Spinal cord (tissue), 10 donors: ENCODE measurements around the gene NAP1L5. TPM values are rescaled to one million over a fixed set of nuclear protein-coding genes. Genes with fewer than 3 reads are reported as not detected.

Experiments
- DNase-seq, 6 donors: peaks; one replicate each; pipeline versions ENCODE4 v3.0.0 to v3.0.0-alpha.2; 2013 to 2015; ENCODE audit warnings: low spot score in 6 of 6, low read depth in 4 of 6
- H3K27ac ChIP-seq: one replicate; pipeline ENCODE4 v1.5.1; 2013; ENCODE audit warnings: low read depth, low read length, control low read depth
- H3K27me3 ChIP-seq: one replicate; pipeline ENCODE4 v1.6.1; 2013; ENCODE audit warnings: low read length; ENCODE audit not compliant: control insufficient read depth, insufficient read depth
- H3K36me3 ChIP-seq: one replicate; pipeline ENCODE4 v1.6.1; 2013; ENCODE audit warnings: low read length; ENCODE audit not compliant: control insufficient read depth, insufficient read depth
- H3K4me1 ChIP-seq: one replicate; pipeline ENCODE4 v1.6.1; 2013; ENCODE audit warnings: low read length; ENCODE audit not compliant: control insufficient read depth, insufficient read depth
- H3K4me3 ChIP-seq: one replicate; pipeline ENCODE4 v1.5.1; 2013; ENCODE audit warnings: low read depth, low read length, control low read depth
- H3K9me3 ChIP-seq: one replicate; pipeline ENCODE4 v1.6.1; 2013; ENCODE audit warnings: low read length; ENCODE audit not compliant: control insufficient read depth, insufficient read depth
- WGBS: methylation state at CpG from one replicate; pipeline ENCODE4 v1.1.5; 2013; ENCODE audit warnings: missing lambda C conversion rate; ENCODE audit not compliant: insufficient coverage; 5-methylcytosine and 5-hydroxymethylcytosine counted together
- polyA plus RNA-seq, 2 donors: library from polyadenylated mRNA; unstranded; fragments of 120-200 nt; gene quantifications; one replicate each; pipeline ENCODE4 v1.2.1, GENCODE V29; 2013; ENCODE audit not compliant: insufficient read length in 2 of 2
- total RNA-seq, 2 donors: library from RNA; depleted of rRNA in 1 of 2; stranded (reverse); fragments of 120-200 nt in 1 of 2; fragments of >200 nt in 1 of 2; gene quantifications; one replicate each; pipeline versions ENCODE4 v1.2.3 to v1.2.4, GENCODE V29; 2013 to 2014
- donor health status: healthy.

NAP1L5 gene
- total and polyA plus RNA-seq, 4 donors, result 37.7 to 255 (median 183) TPM

GRCh38 chr4:88737307-88737941, 39.8 kb upstream of the NAP1L5 start:
- no peaks in the 10 kb centered on the region for H3K9me3 ChIP-seq
- H3K27me3 ChIP-seq, result no peaks in the 10 kb centered on the region
- peaks cover 8% of the 10 kb centered on the region for H3K36me3 ChIP-seq
- H3K4me1 ChIP-seq, result no peaks in the 10 kb centered on the region
- peak in 1 of 6 donors; percentile 14 for DNase-seq
- WGBS, result 29% methylated on average over 8 of the region's 14 CpGs
- no peak overlapping the region for H3K27ac ChIP-seq
- H3K4me3 ChIP-seq, result no peak overlapping the region

- DNase-seq, result peak in 1 of 6 donors; percentile 10
- peaks cover 8% of the 10 kb centered on the region for H3K36me3 ChIP-seq
- H3K9me3 ChIP-seq, result no peaks in the 10 kb centered on the region
- H3K27ac ChIP-seq, result no peak overlapping the region
- H3K4me1 ChIP-seq, result no peaks in the 10 kb centered on the region
- no CpG with 5 or more reads among the region's 3 CpGs for WGBS
- H3K27me3 ChIP-seq, result no peaks in the 10 kb centered on the region
- H3K4me3 ChIP-seq, result no peak overlapping the region
Observed at GRCh38 chr4:88736264-88736663, 38.6 kb upstream of the NAP1L5 start.

- no peak for DNase-seq
- no peaks in the 10 kb centered on the region for H3K4me1 ChIP-seq
- no CpG with 5 or more reads among the region's 1 CpG for WGBS
- H3K27me3 ChIP-seq, result no peaks in the 10 kb centered on the region
- H3K27ac ChIP-seq, result no peak overlapping the region
- no peaks in the 10 kb centered on the region for H3K9me3 ChIP-seq
- no peak overlapping the region for H3K4me3 ChIP-seq
- peaks cover 12% of the 10 kb centered on the region for H3K36me3 ChIP-seq
Observed at GRCh38 chr4:88735564-88735963, 37.9 kb upstream of the NAP1L5 start.

- 81% methylated on average over 2 of the region's 3 CpGs for WGBS
- no peak for DNase-seq
Observed at GRCh38 chr4:88734403-88734949, 36.8 kb upstream of the NAP1L5 start.

GRCh38 chr4:88732714-88733368, 35.2 kb upstream of the NAP1L5 start:
- no peak overlapping the region for H3K27ac ChIP-seq
- H3K36me3 ChIP-seq, result peaks cover 16% of the 10 kb centered on the region
- H3K27me3 ChIP-seq, result no peaks in the 10 kb centered on the region
- no peak overlapping the region for H3K4me3 ChIP-seq
- H3K4me1 ChIP-seq, result peaks cover 7% of the 10 kb centered on the region
- H3K9me3 ChIP-seq, result no peaks in the 10 kb centered on the region
- WGBS, result no CpG with 5 or more reads among the region's 5 CpGs
- DNase-seq, result no peak

More at GRCh38 chr4:88734403-88734949, 36.8 kb upstream of the NAP1L5 start:
- no peaks in the 10 kb centered on the region for H3K9me3 ChIP-seq
- no peaks in the 10 kb centered on the region for H3K27me3 ChIP-seq
- no peaks in the 10 kb centered on the region for H3K4me1 ChIP-seq
- H3K36me3 ChIP-seq, result peaks cover 16% of the 10 kb centered on the region
- H3K4me3 ChIP-seq, result no peak overlapping the region
- no peak overlapping the region for H3K27ac ChIP-seq

- Histone ChIP-seq H3K4me1 (peaks cover 10% of the 10 kb centered on the region), H3K9me3 (no peaks in the 10 kb centered on the region), H3K4me3 (no peak overlapping the region), H3K27ac (no peak overlapping the region), H3K27me3 (no peaks in the 10 kb centered on the region), H3K36me3 (peaks cover 19% of the 10 kb centered on the region)
- WGBS, result 82% methylated on average over 2 of the region's 4 CpGs
- peak in 1 of 6 donors; percentile 70 for DNase-seq
Observed at GRCh38 chr4:88731381-88731780, 33.8 kb upstream of the NAP1L5 start.

- DNase-seq, result no peak
- Histone ChIP-seq H3K4me1 (peaks cover 10% of the 10 kb centered on the region), H3K9me3 (no peaks in the 10 kb centered on the region), H3K36me3 (peaks cover 19% of the 10 kb centered on the region), H3K27me3 (no peaks in the 10 kb centered on the region), H3K4me3 (no peak overlapping the region), H3K27ac (no peak overlapping the region)
- 100% methylated on average over 5 of the region's 5 CpGs for WGBS
Observed at GRCh38 chr4:88730811-88731210, 33.2 kb upstream of the NAP1L5 start.

GRCh38 chr4:88729146-88729760, 31.6 kb upstream of the NAP1L5 start:
- Histone ChIP-seq H3K9me3 (no peaks in the 10 kb centered on the region), H3K4me3 (no peak overlapping the region), H3K27ac (no peak overlapping the region), H3K4me1 (peaks cover 10% of the 10 kb centered on the region), H3K36me3 (peaks cover 16% of the 10 kb centered on the region), H3K27me3 (no peaks in the 10 kb centered on the region)
- DNase-seq, result no peak
- WGBS, result 80% methylated on average over 1 of the region's 6 CpGs

- no peaks in the 10 kb centered on the region for H3K27me3 ChIP-seq
- peaks cover 10% of the 10 kb centered on the region for H3K4me1 ChIP-seq
- H3K9me3 ChIP-seq, result no peaks in the 10 kb centered on the region
- H3K4me3 ChIP-seq, result no peak overlapping the region
- H3K27ac ChIP-seq, result peak overlapping the region; percentile 29
- DNase-seq, result peak in 4 of 6 donors; percentile 28 to 79 (median 38)
- 59% methylated on average over 6 of the region's 6 CpGs for WGBS
- peaks cover 16% of the 10 kb centered on the region for H3K36me3 ChIP-seq
Observed at GRCh38 chr4:88728146-88728545, 30.5 kb upstream of the NAP1L5 start.
